HG03571 (cell line): ENCODE results near the gene PRDM12.
A peak's percentile ranks its signal among the peaks of the same experiment; 100 is the strongest.

Source experiments
- ATAC-seq: cut with Tn5 transposase; IDR thresholded peaks from one replicate; pipeline ENCODE4 v1.9.1; 2021; ENCODE audit not compliant: unreplicated experiment

Gene PRDM12

DNA sequence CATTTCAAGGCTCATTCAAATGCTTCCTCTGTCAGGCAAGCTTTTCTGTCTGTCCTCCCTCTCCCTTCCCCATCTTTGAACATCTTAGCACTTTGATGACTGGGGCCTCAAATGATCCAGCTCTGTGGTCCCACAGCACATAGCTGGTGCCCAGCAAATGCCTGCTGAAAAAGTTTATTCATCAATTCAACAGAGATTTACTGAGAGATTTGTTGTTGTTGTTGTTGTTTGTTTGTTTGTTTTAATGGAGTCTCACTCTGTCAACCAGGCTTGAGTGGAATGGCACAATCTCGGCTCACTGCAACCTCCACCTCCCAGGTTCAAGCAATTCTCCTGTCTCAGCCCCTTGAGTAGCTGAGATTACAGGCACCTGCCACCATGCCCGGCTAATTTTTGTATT lies 23.2 kb downstream of the PRDM12 start:
- no peak for ATAC-seq

DNA sequence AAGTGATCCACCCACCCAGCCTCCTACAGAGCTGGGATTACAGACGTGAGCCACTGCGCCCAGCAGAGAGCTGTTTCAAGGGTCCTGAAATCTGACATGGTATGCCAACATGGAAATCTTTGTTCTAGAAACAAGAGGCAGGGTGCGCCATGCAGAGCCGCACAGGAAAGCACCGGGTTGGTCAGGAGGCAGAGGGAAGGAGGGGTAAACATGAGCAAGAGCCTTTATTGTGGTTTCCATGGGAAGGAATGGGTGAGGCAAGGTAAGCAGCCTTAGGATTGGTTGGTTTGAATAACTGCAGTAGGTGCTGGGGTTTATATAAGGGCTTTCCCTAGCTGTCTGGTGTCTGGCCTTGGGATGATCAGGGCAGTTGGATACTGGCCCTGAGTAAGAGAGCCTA lies 23.7 kb downstream of the PRDM12 start:
- no peak for ATAC-seq

DNA sequence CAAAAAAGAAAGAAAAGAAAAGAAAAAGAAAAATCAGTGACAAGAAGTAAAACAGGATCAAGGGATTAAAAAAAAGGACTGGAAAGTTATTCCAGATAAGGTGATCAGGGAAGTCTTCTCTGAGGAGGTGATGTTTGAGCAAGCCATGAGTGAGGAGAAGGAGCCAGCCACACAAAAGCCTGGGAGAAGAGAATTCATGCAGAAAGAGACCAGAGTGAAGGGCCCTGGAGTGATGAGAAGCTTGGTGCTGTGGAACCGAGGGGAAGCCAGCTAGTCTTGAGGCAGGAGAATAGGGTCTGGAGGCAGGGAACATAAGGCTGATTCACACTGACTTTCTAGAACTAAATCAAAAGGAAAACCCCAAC lies 25.2 kb downstream of the PRDM12 start:
- no peak for ATAC-seq

DNA sequence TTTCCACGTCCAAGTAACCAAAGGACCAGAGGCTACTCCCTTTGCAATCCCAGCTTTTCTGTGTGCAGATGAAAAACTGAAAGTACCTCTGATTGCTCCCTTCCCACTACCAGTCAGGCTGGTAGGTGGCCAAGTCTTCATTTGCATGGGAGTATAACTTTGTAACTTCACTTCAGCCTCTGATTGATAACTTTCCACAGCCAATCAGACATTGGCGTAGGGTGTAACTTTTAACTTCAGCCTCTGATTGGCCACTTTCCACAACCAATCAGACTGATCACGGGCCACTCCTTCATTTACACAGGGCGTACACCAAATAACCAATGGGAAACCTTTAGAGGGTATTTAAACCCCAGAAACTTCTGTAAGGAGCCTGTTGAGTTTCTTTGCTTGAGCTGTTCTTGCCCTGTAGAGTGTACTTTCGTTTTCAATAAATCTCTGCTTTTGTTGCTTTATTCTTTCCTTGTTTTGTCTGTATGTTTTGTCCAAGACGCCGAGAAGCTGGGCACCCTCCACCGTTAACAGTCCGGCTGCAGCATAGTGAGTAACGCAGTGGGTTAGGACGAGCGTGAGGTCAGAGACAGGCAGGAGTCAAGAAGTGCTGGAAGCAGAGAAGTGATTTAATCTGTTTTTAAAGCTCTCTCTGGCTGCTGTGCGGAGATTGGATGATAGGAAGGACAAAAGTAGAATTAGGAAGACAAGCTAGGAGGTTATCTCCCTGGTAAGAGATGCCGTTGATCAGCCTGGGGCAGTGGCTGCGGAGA lies 25.7 kb downstream of the PRDM12 start:
- no peak for ATAC-seq

DNA sequence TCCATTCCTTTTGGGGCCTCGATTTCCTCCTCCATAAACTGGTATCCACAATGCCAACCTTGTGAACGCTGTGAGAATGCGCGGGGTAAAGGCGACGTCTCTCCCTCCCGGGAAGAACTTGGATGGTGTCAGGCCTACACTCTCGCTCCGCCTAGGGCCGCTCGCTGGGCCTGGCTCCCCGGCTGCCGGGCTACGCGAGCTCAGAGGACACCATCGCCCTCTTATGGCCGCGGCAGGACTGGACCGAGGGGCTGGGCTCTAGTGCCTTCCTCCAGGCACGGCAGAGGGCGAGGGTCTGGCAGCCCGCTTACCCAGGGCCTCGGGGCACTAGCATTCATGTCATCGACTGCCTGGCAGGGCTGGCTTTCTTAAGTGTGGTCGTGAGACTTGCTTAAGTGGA lies 27.9 kb downstream of the PRDM12 start:
- no peak for ATAC-seq

DNA sequence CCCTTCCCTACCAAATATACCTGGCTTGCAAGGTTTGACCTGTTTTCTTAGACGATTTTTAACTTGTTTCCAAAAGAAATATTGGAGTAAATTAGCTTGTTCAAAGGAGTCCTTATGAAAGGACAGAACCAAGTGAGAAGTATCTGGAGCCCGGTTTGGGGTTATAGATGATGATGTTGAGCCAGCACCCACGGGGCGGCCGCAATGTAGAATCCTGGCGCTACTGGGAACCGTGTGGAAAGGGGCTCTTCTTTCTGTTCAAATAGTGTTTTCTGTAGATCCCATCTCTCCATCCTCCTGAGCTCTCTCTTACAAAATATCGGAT lies 28.7 kb downstream of the PRDM12 start:
- no peak for ATAC-seq

DNA sequence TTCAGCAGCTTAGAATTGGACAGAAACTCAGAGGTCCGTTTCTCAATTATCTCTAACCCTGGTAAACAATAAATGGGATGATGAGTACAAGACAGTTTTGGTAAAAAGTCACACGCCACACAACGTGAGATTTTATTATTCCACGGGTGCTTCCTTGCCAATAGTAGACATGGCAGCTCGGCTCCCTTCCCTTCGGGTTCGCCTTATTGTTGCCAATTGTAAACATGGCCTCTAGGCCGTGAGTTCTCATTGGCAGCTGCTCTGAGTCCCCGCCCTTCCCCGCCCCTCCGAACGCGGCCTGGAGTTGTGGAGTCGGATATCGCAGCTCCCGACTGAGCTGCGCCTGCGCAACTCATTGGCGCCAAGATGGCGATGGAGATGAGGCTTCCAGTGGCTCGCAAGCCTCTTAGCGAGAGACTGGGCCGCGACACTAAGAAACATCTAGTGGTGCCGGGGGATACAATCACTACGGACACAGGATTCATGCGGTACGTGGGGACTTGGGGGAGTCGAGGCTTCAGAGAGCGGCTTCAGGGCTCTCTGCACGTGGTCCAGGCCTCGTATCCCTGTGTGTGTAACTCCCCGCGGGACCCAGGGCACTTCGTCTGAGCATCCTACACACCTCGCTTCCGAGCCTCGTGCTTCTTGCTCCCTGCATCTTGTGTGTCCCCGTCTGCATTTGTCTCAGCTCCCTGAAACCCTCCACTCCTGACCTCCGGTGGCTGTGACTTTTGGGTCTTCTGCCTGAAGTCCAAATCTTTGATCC lies 29.2 kb downstream of the PRDM12 start, which contains the start of gene EXOSC2:
TSS of gene EXOSC2 (plus strand) at position 355 of the 766 bp plus-strand sequence. CDS start at position 367, 12 bp downstream.
- ATAC-seq, result peak; percentile 94

DNA sequence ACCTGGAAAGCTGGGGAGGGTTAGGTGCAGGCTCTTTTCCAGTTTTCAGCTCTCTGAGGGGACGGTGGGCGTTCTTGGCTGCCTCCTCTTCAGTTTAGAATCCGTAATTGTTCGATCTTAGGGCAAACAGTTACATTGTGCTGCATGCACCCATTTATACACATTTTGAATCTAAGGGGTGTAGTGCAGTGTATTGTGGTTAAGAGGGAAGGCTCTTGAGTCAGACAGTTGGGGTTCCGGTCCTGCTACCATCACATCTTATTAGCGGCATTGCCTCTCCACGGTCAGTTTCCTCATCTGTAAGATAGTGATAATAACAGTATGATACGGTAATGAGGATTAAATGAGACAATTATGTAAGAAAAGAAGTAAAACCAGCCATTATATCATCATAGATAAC lies 29.8 kb downstream of the PRDM12 start:
- ATAC-seq, result no peak

DNA sequence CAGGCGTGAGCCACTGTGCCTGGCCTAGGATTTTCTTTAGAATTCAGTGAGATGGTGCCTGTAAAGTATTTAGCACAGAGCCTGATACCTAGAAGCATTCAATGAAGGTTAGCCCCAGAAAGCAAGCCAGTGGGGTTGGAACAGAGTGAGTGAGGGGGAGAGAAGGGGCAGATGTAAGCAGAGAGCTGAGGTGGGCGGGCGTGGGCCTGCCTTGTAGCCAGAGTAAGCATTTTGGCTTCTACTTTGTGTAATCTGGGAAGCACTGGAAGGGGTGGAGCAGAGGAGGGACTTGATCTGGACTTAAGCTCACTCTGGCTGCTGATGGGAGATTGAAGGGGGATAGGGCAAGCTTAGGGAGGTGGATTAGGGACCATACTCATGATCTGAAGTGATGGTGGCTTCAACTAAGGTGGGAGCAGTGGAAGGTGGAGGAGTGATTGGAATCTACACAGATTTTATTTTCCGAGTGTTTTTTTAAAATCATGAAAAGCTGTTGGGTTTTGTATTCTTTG lies 31.8 kb downstream of the PRDM12 start:
- no peak for ATAC-seq

DNA sequence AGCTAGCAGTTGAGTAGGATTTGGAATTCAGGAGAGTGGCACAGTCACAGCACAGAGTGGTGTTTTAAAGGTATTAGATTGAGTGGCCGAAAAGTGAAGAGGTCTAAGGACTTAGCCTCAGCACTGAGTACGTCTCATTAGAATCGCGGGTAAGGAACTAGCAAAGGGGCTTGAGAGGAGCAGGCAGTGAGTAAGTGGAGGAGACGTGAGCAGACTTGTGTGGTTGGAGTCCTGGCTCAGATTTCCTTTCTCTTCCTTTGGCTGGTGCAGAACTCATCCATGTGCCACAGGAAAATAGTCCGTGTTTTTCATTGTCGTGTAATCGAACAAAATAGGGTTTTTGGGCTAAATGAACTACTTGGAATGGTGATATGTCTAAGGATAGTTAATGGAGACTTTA lies 32.6 kb downstream of the PRDM12 start:
- ATAC-seq, result no peak

DNA sequence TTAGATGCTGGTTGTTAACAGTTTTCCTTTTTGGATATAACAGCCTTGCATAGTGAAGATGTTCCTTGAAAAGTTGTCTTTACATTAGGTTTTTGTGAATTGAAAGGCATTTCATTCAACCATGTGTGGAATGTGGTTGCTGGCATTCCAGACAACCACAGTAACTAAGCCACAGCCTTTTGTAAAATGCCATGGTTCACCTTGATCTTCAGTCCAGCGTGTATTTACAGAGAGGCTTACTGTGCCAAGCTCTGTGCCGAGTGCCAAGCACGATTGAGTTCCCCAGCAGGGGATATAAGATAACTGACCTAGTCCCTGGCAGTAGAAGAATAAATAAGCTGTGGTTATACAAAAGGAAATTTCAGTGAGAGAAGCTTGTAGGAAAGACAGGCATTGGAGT lies 34.1 kb downstream of the PRDM12 start:
- ATAC-seq, result no peak

DNA sequence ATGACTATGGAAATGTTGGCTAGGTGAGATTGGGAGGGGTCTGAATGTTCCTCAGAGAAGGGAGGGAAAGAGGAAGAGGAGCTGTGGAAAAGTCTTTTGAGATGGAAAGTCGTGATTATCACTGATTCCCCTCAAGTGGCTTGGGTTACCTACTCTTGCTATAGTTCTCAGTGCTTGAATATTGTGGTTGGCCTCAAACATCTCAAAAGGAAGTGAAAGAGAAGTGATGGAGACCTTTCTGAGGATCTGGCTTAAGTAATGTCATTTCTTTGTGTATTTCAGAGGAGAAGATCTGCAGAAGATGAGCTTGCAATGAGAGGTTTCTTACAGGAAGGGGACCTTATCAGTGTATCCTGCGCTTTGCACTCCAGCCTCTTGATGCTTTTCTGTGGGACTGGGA lies 34.7 kb downstream of the PRDM12 start:
- no peak for ATAC-seq

DNA sequence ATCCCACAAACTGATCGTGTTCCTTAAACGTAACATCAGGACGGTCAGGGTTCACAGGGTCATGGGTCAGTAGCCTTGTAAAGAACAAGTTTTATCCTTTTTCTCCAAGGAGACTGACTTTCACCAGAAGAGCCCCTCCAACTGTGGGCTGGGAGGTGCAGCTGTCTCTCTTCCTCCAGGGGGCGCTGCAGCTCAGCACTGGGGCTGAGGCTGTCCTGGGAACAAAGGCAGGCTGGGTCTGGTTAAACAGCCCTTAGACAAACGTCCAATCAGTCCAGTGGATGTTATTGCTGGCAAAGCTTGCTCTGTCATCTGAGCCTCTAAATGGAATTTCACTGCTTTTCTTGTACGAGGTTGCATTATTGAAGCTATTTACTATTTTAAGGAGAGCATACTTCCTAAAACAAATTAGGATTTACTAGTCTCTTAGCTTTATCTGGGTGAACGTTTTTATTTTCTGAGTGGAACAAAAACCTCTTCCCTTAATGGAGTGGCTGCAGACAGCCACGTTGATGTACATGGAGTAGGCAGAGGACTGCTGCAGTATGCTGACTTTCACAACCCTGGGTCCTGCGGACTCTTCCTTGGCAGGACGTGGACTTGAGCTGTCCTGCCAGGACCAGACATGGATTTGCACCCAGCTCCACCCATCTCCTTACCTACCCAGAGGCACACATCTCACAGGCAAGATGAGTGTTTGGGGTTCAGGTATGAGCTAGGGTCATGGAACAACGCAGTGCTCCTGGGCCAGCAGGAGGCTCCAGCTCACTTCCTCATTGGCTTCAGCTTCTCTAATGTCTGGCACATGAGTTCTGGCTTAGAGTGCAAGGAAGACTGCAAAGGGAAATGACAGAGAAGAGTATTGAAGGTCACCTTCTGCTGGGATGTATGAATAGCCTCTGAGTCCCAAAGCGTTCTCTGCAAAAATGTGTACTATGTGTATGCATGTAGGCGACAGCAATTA lies 36.9 kb downstream of the PRDM12 start:
- ATAC-seq, result no peak

DNA sequence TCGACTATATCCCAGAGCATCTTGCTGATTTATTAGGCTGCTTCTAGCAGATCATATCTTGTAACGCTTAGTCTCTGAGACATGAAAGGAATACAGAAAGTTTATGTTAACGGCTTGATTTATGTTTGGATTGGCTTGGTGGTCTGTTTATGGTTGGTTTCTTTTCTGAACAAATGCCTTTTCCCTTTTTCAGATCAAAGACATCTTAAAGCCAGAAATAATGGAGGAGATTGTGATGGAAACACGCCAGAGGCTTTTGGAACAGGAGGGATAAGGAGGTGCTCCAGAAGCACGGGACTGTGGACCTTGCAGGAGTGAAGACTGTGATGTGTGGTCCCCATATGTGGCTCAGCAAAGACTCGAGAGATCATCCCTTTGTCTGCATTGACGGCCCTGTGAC lies 39.1 kb downstream of the PRDM12 start:
- ATAC-seq, result no peak

DNA sequence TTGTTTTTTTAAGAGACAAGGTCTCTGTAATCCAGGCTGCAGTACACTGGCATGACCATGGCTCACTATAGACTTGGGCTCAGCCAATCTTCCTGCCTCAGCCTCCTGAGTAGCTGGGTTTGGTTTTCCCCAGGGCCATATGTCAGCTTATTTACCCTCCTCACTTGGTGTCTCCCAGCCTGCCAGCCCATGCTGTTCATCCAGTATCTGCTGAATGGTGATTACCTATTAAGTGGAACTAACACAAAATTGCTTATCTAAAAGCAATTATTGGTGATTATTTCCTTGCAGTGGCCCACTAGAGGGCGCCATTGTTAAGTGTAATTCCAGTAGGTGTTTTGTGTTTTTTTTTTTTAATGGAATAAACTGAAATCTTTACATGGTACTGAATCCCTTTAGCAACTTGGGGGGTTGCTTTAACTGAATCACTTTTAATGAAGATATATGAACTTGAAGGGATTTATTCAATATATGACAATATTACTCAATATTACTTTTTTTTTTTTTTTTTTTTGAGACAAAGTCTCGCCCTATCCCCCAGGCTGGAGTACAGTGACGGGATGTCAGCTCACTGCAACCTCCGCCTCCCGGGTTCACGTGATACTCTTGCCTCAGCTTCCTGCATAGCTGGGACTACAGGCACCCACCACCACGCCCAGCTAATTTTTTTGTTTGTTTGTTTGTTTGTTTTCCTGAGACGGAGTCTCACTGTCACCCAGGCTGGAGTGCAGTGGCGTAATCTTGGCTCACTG lies 43.0 kb downstream of the PRDM12 start:
- ATAC-seq, result no peak

DNA sequence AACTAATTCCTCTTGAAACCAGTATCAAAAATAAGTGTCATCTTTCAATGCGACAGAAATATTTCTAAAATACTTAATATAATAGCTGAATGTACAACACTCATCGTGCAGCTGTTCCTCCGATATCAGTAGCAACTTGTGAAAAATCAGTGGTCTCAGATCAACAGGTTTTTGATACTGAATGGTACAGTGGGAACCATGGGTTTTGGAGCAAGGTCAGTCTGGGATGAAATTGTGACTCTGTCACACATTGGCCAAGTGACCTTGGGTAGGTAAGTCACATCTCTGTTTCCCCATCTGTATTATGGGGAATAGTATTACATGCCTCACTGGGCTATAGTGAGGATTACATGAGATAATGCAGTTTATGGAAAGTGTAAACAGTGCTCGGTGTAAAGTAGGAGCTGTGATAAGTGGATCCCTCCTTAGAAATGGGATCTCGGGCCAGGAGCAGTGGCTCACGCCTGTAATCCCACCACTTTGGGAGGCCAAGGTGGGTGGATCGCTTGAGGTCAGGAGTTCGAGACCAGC lies 46.5 kb downstream of the PRDM12 start:
- no peak for ATAC-seq

DNA sequence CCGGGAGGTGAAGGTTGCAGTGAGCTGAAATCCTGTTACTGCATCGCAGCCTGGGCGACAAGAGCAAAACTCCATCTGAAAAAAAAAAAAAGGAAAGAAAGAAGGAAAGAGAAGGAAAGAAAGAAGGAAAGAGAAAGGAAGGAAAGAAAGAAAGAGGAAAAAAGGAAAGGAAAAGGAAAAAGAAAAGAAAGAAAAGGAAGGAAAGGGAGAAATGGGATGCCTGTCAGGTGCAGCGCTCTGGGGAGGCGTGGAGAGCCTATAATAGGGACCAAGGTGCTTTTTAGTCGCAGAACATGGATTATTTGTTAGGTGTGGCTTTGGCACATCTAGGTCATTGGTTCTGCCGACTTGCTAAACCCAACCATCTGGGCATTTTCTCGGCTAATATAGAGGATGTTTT lies 47.1 kb downstream of the PRDM12 start:
- ATAC-seq, result no peak

DNA sequence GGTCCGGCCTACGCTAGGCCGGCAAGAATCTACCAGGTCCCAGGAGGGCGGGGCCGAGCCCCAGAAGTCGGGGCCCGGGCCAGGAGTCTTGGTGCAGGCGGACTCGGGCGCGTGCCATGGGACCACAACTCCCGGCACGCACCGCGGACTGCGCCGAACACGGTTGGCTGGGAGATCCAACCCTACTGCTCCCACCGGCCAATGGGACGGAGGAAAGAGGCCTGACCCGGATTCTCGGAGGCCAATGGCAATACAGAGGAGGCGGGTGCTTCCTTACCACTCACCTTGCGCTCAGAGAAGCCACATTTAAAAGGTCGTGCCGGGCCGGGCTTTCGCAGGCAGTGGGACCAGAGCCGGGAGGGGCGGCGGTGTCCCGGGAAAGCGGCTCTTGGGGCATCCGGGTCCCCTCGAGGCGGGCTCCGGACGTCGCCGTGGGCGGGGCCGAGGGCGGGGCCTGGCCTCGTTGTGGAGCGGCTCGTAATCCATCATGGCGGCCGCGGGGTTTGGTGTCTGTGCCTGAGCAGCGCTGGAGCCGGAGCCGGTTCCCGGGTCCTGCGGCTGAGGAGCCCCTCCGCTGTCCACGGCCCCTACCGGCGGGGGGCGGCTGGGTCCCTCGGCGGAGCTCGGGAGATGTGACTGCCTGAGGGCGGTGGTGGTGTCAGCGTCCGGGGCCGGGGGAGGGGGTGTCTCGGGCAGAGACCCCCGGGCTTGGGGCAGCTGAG lies 48.3 kb downstream of the PRDM12 start:
- peak; percentile 90 for ATAC-seq

DNA sequence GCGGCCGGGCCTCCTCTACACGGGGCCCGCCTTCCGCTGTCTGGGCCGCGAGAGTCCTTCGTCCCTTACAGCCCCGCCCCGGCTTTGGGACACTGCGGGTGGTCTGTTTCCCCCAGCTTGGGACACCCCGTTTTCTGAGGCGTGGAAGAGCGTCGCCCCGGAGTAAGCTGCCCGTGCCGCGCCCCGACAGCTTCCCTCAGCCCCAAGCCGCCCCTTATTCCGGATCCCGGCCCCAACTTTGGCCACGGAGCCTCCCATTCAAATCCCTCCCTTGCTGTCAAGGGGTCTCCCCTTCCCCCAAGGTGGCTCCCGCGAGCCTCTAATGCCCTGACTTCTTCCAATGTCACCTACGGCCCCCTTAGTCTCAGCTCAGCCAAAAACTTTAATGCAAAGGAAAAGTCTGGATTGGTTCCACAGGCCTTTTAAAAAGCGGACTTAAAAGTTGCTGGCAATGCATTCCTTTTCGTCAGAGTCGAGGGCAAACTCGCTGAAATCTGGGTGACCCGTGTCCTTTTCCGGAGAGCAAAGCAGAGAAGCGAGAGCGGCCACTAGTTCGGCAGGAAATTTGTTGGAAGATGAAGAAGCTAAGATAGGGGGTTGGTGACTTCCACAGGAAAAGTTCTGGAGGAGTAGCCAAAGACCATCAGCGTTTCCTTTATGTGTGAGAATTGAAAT lies 49.0 kb downstream of the PRDM12 start:
- no peak for ATAC-seq
